Measurements from ENCODE around the gene JAKMIP2.
A peak's percentile ranks its signal among the peaks of the same experiment; 100 is the strongest.

Gene JAKMIP2

GRCh38 chr5:147629196-147629595 lies 153.3 kb downstream of the JAKMIP2 start:
- no peak for TF ChIP-seq CTCF (IDR thresholded peaks at IDR 0.05; ENCODE audit: low read depth, low read length)
- Histone ChIP-seq H3K4me1 (no peaks in the 10 kb centered on the region), H3K36me3 (0 out of 2 replicates have a peak, but pooled peaks cover 2% of the 10 kb centered on the region)

GRCh38 chr5:147628058-147628895 lies 154.3 kb downstream of the JAKMIP2 start:
- Histone ChIP-seq H3K4me1 (no peaks in the 10 kb centered on the region), H3K4me3 (ENCODE audit: low read depth, low read length) (no peak overlapping the region), H3K27me3 (no peaks in the 10 kb centered on the region), H3K36me3 (0 out of 2 replicates have a peak, but pooled peaks cover 2% of the 10 kb centered on the region), H3K9me3 (no peaks in the 10 kb centered on the region)
- peak; percentile 73 for DNase-seq
- TF ChIP-seq CTCF (IDR thresholded peaks at IDR 0.05; ENCODE audit: low read depth, low read length), result peak; percentile 96

More at GRCh38 chr5:147629196-147629595, 153.3 kb downstream of the JAKMIP2 start:
- no peaks in the 10 kb centered on the region for H3K27me3 ChIP-seq
- no peak for DNase-seq
- H3K9me3 ChIP-seq, result no peaks in the 10 kb centered on the region
- no peak overlapping the region for H3K4me3 ChIP-seq (ENCODE audit: low read depth, low read length)

- no peaks in the 10 kb centered on the region for H3K4me1 ChIP-seq
- H3K36me3 ChIP-seq, result 0 out of 2 replicates have a peak, but pooled peaks cover 5% of the 10 kb centered on the region
- H3K9me3 ChIP-seq, result no peaks in the 10 kb centered on the region
- no peak overlapping the region for H3K4me3 ChIP-seq (ENCODE audit: low read depth, low read length)
- no peak for DNase-seq
- H3K27me3 ChIP-seq, result no peaks in the 10 kb centered on the region
- TF ChIP-seq CTCF (IDR thresholded peaks at IDR 0.05; ENCODE audit: low read depth, low read length), result no peak
These were observed 156.1 kb downstream of the JAKMIP2 start for GRCh38 chr5:147626464-147626863.

GRCh38 chr5:147621016-147621415 lies 161.5 kb downstream of the JAKMIP2 start:
- TF ChIP-seq CTCF (IDR thresholded peaks at IDR 0.05; ENCODE audit: low read depth, low read length), result no peak
- H3K36me3 ChIP-seq, result peaks cover 5% of the 10 kb centered on the region; the same call in 1 of the 2 replicates
- no peaks in the 10 kb centered on the region for H3K4me1 ChIP-seq
- no peak overlapping the region for H3K4me3 ChIP-seq (ENCODE audit: low read depth, low read length)
- no peaks in the 10 kb centered on the region for H3K27me3 ChIP-seq
- no peaks in the 10 kb centered on the region for H3K9me3 ChIP-seq
- no peak for DNase-seq

GRCh38 chr5:147619281-147619878 lies 163.1 kb downstream of the JAKMIP2 start:
- DNase-seq, result no peak
- no peaks in the 10 kb centered on the region for H3K27me3 ChIP-seq
- H3K36me3 ChIP-seq, result peaks cover 3% of the 10 kb centered on the region; the same call in 1 of the 2 replicates
- H3K4me1 ChIP-seq, result no peaks in the 10 kb centered on the region
- no peak for TF ChIP-seq CTCF (IDR thresholded peaks at IDR 0.05; ENCODE audit: low read depth, low read length)
- no peaks in the 10 kb centered on the region for H3K9me3 ChIP-seq
- no peak overlapping the region for H3K4me3 ChIP-seq (ENCODE audit: low read depth, low read length)
